Calu3 (cell line): ENCODE data around the gene GPR75. TPM values are rescaled to one million over a fixed set of nuclear protein-coding genes. Genes with fewer than 3 reads are reported as not detected.
"Not testable (repeated sequence)": the region's sequence is repeated elsewhere in the genome, so short reads cannot be mapped to it uniquely, and the experiment has no call there.

ENCODE experiments used
- BruUV-seq: library from RNA; stranded (reverse); fragments of 400-500 nt; replicated peaks from 2 replicates; lab custom pipeline; 2021; lab: Mats Ljungman, UMichigan
- CTCF ChIA-PET: fragments of 300-600 bp; sonication (Branson Sonifier 250); formaldehyde crosslinking; loops from one replicate; lab custom pipeline; 2022; ENCODE audit warnings: antibody characterized with exemption; lab: Charles Lee
- DNase-seq: peaks from one replicate; pipeline ENCODE4 v3.0.0; 2022
- H3K27ac Mint-ChIP-seq: one replicate; pipeline ENCODE4 v1.8.0; 2022; ENCODE audit warnings: mixed read lengths; ENCODE audit not compliant: unreplicated experiment
- H3K27me3 Mint-ChIP-seq: one replicate; pipeline ENCODE4 v1.8.0; 2022; ENCODE audit warnings: mixed read lengths; ENCODE audit not compliant: unreplicated experiment
- H3K36me3 Mint-ChIP-seq: one replicate; pipeline ENCODE4 v1.8.0; 2022; ENCODE audit warnings: mild to moderate bottlenecking, moderate library complexity, mixed read lengths; ENCODE audit not compliant: insufficient read depth, unreplicated experiment
- H3K4me1 Mint-ChIP-seq: one replicate; pipeline ENCODE4 v1.8.0; 2022; ENCODE audit warnings: mild to moderate bottlenecking, low read depth, mixed read lengths; ENCODE audit not compliant: unreplicated experiment
- H3K4me3 Mint-ChIP-seq: one replicate; pipeline ENCODE4 v1.8.0; 2022; ENCODE audit warnings: mild to moderate bottlenecking, low read depth, moderate library complexity, mixed read lengths; ENCODE audit not compliant: unreplicated experiment
- H3K9me3 Mint-ChIP-seq: one replicate; pipeline ENCODE4 v1.8.0; 2022; ENCODE audit warnings: low read depth, mixed read lengths; ENCODE audit not compliant: unreplicated experiment
- CTCF ChIP-seq: fragments of 200-600 bp; IDR thresholded peaks from one replicate; pipeline ENCODE4 v1.8.0; 2022; ENCODE audit warnings: antibody characterized with exemption; ENCODE audit not compliant: unreplicated experiment
- intact Hi-C: fragments of 100-400 bp; cut with micrococcal nuclease; formaldehyde crosslinking; loops from one replicate; pipeline ENCODE4 v1.10.0; 2022; ENCODE audit not compliant: unreplicated experiment
- total RNA-seq: library from RNA; stranded (reverse); gene quantifications from 2 replicates; pipeline ENCODE4 v1.2.3, GENCODE V29; 2022

GPR75 gene
- total RNA-seq, 1 experiment from 2014 or later = 7.5 TPM

- H3K27me3 Mint-ChIP-seq = no peaks in the 10 kb centered on the region
- no TSS peak for BruUV-seq
- no peak overlapping the region for H3K27ac Mint-ChIP-seq
- intact Hi-C loops = no loop called here
- peaks cover 22% of the 10 kb centered on the region for H3K4me1 Mint-ChIP-seq
- no peak for DNase-seq
- no peak overlapping the region for H3K4me3 Mint-ChIP-seq
- CTCF ChIA-PET = no interaction called here
- TF ChIP-seq CTCF = no peak
- no peaks in the 10 kb centered on the region for H3K9me3 Mint-ChIP-seq
- peaks cover 10% of the 10 kb centered on the region for H3K36me3 Mint-ChIP-seq
These were observed 3.5 kb downstream of the GPR75 start for GRCh38 chr2:53856272-53856671.

GRCh38 chr2:53854678-53855077, 5.1 kb downstream of the GPR75 start:
- no TSS peak for BruUV-seq
- no peak overlapping the region for H3K27ac Mint-ChIP-seq
- peaks cover 22% of the 10 kb centered on the region for H3K4me1 Mint-ChIP-seq
- TF ChIP-seq CTCF = no peak
- intact Hi-C loops = no loop called here
- CTCF ChIA-PET = no interaction called here
- H3K4me3 Mint-ChIP-seq = no peak overlapping the region
- peaks cover 10% of the 10 kb centered on the region for H3K36me3 Mint-ChIP-seq
- no peaks in the 10 kb centered on the region for H3K9me3 Mint-ChIP-seq
- DNase-seq = no peak
- no peaks in the 10 kb centered on the region for H3K27me3 Mint-ChIP-seq

- intact Hi-C loops = no loop called here
- Mint-ChIP-seq H3K4me3 (no peak overlapping the region), H3K9me3 (no peaks in the 10 kb centered on the region), H3K4me1 (peaks cover 22% of the 10 kb centered on the region), H3K36me3 (peaks cover 18% of the 10 kb centered on the region), H3K27ac (no peak overlapping the region), H3K27me3 (no peaks in the 10 kb centered on the region)
- DNase-seq = no peak
- CTCF ChIA-PET = interaction anchor here (0.7 kb wide), 1 partner anchor 16 kb away, joined by 3 read pairs; no protein-coding TSS in a partner anchor
- no peak for TF ChIP-seq CTCF
- no TSS peak for BruUV-seq
These were observed 7.2 kb downstream of the GPR75 start for GRCh38 chr2:53852532-53852931.

GRCh38 chr2:53851052-53851757, 8.6 kb downstream of the GPR75 start:
- Mint-ChIP-seq H3K36me3 (peaks cover 22% of the 10 kb centered on the region), H3K4me1 (peaks cover 13% of the 10 kb centered on the region)
- H3K27ac Mint-ChIP-seq, DNase-seq, H3K9me3 Mint-ChIP-seq, H3K4me3 Mint-ChIP-seq, intact Hi-C loops, BruUV-seq, CTCF ChIA-PET, H3K27me3 Mint-ChIP-seq: not testable (repeated sequence)

GRCh38 chr2:53848062-53848461, 11.7 kb downstream of the GPR75 start:
- intact Hi-C loops = no loop called here
- CTCF ChIA-PET = no interaction called here
- no peaks in the 10 kb centered on the region for H3K9me3 Mint-ChIP-seq
- no peak overlapping the region for H3K27ac Mint-ChIP-seq
- H3K4me1 Mint-ChIP-seq = no peaks in the 10 kb centered on the region
- H3K36me3 Mint-ChIP-seq = peaks cover 11% of the 10 kb centered on the region
- no peak for DNase-seq
- no peak for TF ChIP-seq CTCF
- H3K27me3 Mint-ChIP-seq = no peaks in the 10 kb centered on the region
- H3K4me3 Mint-ChIP-seq = no peak overlapping the region
- no TSS peak for BruUV-seq
